HG03460 (cell line): Measurements from ENCODE around the gene ARL15.
A peak's percentile ranks its signal among the peaks of the same experiment; 100 is the strongest.
"Not testable (repeated sequence)": the region's sequence is repeated elsewhere in the genome, so short reads cannot be mapped to it uniquely, and the experiment has no call there.

Source experiments
- ATAC-seq: cut with Tn5 transposase; IDR thresholded peaks from one replicate; pipeline ENCODE4 v1.9.1; 2021; ENCODE audit not compliant: unreplicated experiment

ARL15 gene

DNA sequence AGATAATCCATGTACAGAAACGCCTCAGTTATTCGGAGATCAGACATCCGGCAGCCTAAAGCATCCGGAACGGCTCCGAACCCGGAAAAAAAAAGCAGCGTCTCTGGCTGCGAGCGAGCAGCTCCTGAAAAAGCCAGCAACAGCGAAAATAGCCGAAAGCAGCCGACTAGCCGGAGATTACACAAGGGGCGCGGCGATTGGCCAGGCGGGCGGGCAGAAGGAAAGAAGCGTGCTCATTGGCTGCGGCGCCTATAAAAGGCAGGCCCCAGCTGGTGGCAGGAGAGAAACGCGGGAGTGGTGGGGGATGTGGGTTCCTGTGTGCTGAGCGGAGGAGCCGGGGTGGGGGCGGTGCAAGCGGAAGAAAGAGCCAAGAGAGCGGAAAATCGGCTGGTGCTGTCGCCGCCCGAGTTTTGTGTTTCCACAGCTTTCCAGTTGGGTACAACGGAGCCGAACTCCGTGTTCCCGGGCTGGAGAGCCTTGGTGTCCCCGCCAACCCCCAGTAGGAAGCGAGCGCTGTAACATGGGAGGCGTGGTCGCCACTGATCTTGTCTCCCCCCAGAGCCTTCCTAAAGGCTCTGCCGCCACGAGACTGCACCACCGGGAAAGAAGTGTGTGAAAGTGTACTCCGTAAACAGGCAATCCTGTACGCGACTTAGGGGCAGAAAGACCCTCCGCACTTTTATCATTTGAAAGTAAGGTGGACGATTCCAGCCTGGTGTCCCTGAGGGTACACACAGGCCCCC, at the start of gene ARL15:
Gene ARL15 (minus strand): TSS at position 141 of the 743 bp plus-strand sequence.
- ATAC-seq = peak; percentile 97

DNA sequence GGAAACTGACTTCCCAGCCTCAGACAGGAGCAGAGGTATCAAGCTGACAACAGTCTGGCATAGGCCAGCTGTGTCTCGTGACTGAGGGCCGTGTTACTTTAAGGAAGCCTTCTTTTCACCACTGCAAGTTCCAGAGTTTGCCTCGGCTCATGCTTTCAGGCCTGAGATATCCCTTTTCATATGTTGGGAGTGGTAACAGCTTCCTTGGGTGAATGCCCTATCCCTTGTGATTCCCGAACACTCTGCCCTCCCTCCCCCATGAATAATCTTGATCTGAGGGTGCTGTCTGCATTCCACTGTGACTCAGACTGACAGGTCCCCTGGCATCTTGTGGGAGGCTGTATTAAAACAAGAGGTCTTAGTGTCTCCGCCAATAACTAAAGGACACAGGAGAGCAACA, 49.7 kb upstream of the ARL15 start:
- no peak for ATAC-seq

DNA sequence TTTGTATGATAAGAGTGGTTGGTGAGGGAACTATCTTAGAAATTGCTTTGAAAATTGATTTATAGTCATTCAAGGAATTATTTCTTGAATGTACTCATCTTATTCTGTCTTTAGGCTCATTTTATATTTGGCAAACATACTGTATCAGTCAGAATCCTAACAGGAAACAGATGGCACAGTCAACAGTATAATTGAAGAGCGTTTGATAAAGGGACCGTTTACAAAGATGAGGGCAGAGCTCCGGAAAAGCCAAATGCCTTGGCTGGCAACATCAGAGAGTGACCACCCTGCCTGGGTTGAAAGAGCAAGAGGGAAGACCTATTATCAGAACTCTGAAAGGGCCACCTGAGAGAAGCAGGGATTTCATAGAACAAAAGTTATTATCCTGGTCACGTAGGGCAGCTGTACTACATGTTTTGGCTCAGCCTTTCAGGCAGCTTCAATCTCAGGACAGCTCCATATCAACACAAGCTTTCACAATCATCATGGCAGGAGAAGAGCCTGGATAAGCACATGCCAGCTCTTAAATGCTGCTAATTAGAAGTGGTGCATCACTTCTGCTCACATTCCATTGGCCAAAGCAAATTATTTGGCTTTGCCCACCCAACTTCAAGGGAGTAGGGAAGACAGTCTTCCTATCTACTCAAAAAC, 47.2 kb upstream of the ARL15 start:
- no peak for ATAC-seq

DNA sequence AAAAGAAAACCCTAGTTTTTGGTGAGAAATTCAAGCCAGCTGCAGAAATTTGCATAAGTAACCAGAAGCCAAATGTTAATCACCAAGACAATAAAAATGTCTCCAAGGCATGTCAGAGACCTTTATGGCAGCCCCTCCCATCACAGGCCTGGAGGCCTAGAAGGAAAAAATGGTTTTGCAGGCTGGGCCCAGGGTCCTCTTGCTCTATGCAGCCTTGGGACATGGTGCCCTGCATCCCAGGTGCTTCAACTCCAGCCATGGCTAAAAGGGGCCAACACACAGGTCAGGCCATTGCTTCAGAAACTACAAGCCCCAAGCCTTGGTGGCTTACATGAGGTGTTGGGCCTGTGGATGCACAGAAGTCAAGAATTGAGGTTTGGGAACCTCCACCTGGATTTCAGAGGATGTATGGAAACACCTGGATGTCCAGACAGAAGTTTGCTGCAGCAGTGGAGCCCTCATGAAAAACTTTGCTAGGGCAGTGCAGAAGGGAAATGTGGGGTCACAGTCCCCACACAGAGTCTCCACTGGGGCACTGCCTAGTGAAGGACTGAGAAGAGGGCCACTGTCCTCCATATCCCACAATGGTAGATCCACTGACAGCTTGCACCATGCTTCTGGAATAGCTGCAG, 43.7 kb upstream of the ARL15 start:
- not testable (repeated sequence) for ATAC-seq

DNA sequence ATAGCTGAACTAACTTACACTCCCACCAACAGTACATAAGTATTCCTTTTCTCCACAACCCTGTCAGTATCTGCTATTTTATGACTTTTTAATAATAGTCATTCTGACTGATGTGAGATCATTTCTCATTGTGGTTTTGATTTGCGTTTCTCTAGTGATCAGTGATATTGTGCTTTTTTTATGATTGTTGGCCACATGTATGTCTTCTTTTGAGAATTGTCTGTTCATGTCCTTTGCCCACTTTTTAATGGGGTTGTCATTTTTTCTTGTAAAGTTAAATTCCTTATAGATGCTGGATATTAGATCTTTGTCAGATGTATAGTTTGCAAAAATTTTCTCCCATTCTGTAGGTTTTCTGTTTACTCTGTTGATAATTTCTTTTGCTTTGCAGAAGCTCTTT, 42.2 kb upstream of the ARL15 start:
- ATAC-seq = not testable (repeated sequence)

DNA sequence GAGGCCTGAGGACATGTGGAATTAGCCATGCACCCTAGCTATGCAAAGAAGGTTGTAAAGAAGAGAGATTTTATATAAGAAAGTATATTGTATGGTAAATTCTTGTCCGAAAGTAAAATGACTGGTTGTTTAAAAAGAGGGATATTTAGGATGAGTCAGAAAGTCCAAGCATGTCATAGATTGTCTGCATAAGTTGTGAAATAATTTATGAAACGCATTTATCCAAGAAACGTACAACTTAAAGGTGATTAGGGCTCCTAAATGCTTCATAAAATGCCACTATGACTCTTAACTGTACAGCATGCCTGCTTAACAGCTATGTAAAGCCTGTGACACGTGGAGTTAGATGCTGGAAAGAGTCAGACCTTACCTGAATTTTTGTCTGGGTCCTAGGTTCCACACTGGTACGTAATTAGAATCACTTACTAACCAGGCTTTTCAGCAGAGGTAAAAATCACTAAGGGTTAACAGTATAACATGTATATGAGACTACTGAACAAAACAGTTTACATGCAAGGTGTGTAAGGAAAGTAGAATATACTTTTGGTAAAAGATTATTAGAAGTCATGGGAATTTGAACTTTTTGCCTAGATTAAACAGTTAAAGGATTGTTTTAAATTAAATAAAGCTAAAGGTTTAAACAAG, 37.0 kb upstream of the ARL15 start:
- ATAC-seq = no peak

DNA sequence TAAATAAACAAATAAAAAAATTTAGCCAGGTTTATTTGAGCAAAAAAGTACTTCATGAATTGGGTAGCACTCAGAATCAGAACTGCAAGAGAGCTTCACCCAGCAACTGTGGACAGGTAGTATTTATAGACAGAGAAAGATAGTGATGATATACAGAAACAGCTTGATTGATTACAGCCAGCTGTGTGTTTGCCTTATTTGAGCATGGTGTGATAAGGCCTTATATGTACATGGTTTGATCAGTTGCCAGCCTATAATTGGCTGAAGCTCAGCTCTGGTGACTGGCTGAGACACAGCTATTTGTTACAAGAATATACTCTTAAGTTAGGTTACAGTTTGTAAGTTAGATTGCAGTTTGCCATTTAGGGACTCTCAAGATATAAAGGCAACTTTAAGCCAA, 34.3 kb upstream of the ARL15 start:
- no peak for ATAC-seq

DNA sequence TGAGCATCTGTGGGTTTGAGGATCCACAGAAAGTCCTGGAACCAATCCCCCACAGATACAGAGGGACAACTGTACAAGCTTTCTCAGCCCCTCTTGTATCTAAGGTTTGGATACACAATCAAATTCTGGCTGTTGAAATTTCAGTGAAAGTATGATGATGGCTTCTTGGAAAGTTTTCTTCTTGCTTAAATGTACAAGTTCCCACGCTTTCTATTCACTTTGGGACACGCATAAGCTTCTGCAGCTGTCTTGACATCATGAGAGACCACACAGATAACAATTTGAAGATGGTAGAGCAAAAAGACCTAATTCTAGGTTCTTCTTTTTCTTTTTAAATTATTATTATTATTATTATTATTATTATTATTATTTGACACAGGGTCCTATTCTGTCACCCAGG, 31.6 kb upstream of the ARL15 start:
- ATAC-seq = no peak

DNA sequence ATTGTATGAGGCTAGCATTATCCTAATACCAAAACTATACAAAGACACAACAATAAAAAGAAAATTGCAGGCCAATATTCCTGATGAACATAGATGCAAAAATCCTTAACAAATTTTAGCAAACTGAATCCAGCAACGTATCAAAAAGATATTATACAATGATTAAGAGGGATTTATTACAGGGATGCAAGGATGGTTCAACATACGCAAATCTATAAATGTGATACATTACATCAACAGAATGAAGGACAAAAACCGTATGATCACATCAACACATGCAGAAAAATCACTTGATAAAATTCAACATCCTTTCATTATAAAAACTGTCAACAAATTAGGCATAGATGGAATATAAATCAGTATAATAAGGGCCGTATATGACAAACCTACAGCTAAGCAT, 27.1 kb upstream of the ARL15 start:
- no peak for ATAC-seq

DNA sequence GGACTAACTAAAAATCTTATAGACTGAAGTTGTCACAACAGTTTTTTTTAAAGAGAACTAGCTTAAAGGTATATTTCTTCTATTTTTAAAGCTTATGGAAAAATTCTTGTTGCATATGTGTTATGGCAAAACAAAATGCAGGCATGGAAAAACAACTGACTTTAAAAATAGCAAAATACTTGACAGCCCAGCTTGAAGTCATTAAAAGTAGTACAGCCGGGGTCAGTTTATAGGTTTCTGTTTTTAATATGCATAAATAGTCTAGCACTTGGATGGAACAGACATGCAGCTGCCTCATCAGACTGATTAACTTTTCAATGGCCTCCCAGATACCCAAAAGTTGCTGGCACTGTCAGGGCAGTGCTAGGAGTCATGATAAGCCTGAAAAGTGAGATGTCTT, 22.3 kb upstream of the ARL15 start:
- ATAC-seq = no peak

DNA sequence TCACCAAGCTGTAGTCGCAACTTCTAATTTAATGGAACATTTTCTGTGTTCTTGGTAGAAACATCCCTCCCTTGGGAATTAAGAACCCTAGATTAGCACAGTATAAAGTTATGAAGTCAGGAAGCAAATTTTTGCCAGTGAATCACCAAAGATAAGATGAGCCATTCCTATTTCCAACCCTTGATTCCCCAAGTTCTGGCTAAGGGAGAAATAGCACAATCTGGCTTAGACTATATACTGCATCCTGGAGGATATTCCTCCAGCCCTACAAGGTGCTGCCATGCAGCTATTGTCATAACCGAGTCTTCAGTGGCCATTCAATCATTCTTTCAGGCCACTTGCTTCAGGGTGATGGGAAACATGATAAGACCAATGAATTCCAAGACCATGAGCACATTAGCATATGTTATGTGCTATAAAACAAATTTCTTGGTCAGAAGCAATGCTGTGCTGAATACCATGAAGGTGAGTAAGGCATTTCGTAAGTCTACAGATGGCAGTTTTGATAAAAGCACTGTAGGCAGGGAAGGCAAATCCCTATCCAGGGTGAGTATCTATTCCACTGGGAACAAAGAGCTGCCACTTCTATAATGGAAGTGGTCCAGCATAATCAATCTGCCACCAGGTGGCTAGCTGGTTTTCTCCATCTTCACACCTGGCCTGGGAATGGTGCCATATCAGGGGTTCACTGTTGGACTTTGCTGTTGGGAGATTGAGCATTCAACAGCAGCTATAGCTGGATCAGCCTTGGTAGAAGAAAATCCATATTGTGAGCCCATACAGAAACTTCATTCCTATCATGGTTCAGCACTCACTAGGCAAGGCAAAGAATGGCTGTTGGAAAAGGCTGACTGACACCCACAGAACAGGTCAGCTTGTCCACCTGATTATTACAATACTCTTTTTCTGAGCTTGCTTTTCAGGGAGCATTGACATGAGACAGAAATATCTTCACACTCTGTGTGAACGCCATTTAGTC, 19.6 kb upstream of the ARL15 start:
- no peak for ATAC-seq

DNA sequence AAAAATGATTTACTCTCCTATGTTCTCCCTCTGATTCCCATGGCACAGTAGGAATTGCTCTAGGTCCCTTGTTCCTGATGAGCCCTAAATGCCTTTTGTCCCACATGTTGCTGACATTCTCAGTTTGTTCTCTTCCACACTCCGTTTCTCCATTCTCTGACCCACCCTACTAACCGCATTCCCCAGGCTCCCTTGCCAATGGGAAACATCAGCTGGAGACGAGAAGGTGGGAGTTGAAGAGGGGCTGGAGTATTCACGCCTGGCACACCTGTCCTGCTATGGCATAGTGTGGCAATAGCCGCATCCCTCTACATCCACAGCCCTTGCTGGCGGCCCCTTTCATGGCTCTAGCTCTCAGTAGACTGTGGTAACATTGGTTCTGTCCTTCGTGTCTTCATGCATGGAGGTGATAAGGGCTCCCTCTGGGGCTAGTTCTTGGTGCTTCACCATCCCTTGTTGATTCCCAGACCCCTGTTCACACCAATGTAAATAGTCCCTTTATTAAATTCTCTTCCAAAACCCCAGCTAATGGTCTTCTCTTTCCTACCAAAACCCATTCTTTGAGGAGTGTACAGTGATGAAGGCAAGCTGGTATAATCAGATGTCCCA, 16.4 kb upstream of the ARL15 start:
- ATAC-seq = no peak

DNA sequence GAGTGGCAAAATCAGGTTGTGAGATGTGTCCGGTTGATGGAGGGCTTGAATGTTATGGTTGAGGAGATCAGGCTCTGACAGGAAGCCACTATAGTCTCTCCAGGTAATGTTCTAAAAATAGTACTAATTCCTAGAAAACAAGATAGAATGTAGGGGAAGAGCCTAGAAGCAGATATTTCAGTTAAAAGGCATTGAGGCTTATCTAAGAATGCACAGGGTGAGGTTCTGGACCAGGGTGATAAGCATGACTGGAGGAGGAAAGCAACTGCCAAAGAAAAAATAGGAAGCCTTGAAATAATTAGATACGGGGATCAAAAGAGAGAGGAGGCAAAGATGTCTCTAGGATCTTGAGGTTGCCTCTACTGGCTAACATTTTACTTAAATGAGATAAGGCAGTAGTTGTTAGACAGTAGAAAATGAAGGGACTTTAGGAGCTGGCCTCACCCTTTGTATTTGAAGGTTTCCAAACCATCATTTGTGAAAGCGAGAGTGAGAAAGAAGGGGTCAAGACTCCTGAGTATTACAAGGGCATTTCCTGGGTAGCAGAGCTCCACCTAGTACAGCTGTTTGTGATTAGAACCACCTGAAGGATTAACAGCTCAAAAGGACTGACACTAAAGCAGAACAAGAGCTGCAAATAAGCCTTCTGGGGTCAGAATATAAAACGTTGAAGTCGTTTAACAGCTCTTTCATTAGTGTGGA, 15.4 kb upstream of the ARL15 start:
- ATAC-seq = no peak

DNA sequence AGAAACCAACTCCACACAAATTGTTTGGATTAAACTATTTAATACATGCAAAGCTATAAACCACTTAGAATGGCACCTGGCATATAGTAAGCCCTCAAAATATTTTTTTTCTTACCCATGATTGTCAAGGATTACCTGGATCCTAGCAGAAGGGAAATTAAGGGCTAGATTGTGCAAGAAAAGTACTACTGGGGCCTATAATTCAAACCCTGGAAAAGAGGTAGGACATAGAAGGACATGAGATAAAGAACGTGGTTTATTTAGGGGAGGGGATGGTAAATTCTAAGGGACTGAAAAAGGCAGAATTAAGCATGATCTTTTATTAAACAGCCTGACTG, 14.9 kb upstream of the ARL15 start:
- ATAC-seq = no peak

DNA sequence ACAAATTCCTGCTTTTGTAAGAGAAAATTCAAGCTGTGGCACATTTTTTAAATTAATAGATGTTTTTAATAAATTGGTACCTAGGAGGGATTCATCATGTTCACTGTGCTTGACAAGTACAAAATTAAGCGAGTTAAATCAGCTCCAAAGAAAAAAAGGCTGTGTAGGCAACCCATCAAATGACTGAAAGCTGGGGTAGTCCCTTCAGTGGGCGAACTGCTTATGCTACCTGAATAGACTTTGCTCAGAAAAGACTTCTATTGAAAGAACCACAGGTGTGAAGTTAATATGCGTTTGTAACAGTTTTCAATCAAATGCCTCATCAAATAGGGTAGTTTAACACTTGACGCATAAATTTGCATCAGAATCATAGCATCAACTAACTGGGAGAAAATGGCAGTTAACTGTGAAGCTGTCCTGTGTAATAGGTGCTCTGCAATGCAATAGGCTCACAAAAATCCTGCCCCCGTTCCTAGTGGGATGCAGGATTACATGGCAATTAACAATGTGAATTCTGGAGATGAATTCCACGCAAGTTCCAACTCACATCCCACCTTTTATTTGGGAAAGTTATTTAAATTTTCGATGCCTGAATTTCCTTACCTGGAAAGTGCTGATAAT, 14.4 kb upstream of the ARL15 start:
- ATAC-seq = no peak

DNA sequence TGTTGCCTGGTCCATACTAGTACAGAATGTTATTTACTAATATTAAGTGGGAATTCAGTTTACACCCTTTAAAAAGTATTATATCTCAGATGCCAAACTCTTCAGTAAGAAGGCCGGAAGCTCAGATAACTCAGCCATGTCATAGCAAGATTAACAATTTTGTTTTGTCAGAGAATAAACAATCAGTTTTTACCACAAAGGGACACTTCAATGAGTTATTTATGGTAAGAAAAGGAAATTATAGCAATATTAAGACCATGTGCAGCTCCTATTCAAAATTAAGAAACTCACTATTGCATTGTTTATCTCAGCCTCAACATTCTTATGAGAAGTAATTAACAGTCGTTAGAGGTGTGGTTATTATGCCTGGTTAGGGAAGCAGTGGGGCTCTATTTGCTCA, 13.1 kb upstream of the ARL15 start:
- ATAC-seq = no peak

DNA sequence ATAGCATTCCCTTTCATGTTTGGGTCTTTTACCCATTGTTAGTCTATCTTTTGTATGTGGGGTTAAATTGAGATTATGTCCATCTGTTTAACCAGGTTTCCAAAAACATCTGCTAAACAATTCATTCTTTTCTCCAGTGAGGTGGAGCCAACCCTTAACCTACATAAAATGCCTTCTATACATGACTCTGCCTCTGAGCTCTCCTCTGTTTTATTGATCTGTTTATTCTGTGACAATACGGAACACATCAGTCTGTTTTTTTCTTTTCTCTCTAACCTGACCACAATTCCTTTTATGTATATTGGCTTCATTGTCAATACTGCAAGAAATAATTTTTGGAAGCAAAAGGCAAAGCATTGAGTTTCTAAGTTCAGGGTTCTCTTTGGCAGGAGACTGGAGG, 9.9 kb upstream of the ARL15 start:
- no peak for ATAC-seq

DNA sequence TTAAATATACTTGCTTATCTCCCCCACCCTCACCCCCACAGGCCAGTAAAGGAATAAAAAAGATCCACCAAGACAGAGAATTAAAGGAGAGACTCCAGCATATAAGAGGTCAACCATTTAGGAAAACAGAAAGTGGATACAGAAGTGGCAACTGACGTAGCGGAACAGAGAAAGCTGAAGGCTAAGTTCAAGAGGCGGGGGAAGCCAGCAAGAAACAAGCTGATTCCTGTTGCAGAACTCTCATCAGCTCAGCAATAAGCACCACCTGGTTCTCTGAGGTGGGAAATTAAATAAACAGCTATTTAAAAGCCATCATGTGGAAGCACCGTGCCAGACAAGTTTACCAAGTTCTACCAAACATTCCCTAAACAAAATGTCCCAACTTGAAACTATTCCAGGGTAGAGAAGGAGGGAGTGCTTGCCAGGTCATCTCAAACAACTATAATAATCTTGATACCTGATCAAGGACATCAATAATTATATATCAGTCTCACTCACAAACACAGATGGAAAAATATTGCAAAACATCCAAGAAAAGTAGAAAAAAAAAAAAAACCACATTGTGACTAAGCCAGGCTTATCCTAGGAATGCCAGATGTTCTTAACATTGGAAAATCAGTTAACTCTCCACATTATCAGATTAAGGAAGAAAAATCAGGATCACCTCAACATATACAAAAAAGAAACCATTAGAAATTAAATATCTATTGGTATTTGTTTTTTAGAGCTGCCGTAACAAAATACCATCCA, 7.3 kb upstream of the ARL15 start:
- no peak for ATAC-seq
